Mesenchymal stem cell (in vitro differentiated cells and primary cell): Measurements from ENCODE around the gene MBP.

ENCODE experiments used
- DNase-seq: peaks from one replicate; pipeline ENCODE4 v3.0.0-alpha.2; 2013
- H2AFZ ChIP-seq: one replicate; pipeline ENCODE4 v1.6.1; 2013; ENCODE audit warnings: low read depth, mild to moderate bottlenecking, control low read depth, inconsistent platforms, low read length, moderate library complexity
- H2AK5ac ChIP-seq: 2 replicates; pipeline ENCODE4 v1.6.1; 2013; ENCODE audit warnings: low read length, moderate library complexity, mild to moderate bottlenecking, inconsistent platforms; ENCODE audit not compliant: severe bottlenecking
- H2BK120ac ChIP-seq: one replicate; pipeline ENCODE4 v1.6.1; 2013; ENCODE audit warnings: low read depth, mild to moderate bottlenecking, inconsistent platforms, low read length, moderate library complexity
- H2BK12ac ChIP-seq, 2 experiments: one replicate each; pipeline ENCODE4 v1.6.1; 2013; ENCODE audit warnings: inconsistent platforms in 2 of 2, low read length in 2 of 2, mild to moderate bottlenecking in 2 of 2, moderate library complexity in 2 of 2, control low read depth in 1 of 2
- H2BK15ac ChIP-seq: one replicate; pipeline ENCODE4 v1.6.1; 2013; ENCODE audit warnings: mild to moderate bottlenecking, low read depth, inconsistent platforms; ENCODE audit not compliant: poor library complexity, severe bottlenecking
- H2BK5ac ChIP-seq: 2 replicates; pipeline ENCODE4 v1.6.1; 2013; ENCODE audit warnings: low read depth, mild to moderate bottlenecking, low read length, control low read depth, inconsistent platforms; ENCODE audit not compliant: poor library complexity, severe bottlenecking
- H3K14ac ChIP-seq, 2 experiments: one replicate each; pipeline ENCODE4 v1.6.1; 2013; ENCODE audit warnings: inconsistent platforms in 2 of 2, low read length in 2 of 2, control low read depth in 1 of 2, mild to moderate bottlenecking in 1 of 2, moderate library complexity in 1 of 2
- H3K18ac ChIP-seq, 2 experiments: one replicate each; pipeline ENCODE4 v1.6.1; 2013; ENCODE audit warnings: inconsistent platforms in 2 of 2, low read length in 2 of 2, control low read depth in 1 of 2, low read depth in 1 of 2, mild to moderate bottlenecking in 1 of 2
- H3K23ac ChIP-seq, 2 experiments: one replicate each; pipeline ENCODE4 v1.6.1; 2013; ENCODE audit warnings: inconsistent platforms in 2 of 2, low read length in 2 of 2, mild to moderate bottlenecking in 2 of 2, moderate library complexity in 2 of 2, control low read depth in 1 of 2
- H3K27ac ChIP-seq: 2 replicates; pipeline ENCODE4 v1.5.1; 2013; ENCODE audit warnings: mild to moderate bottlenecking, moderate library complexity, low read length, control low read depth, inconsistent platforms; ENCODE audit not compliant: poor library complexity, severe bottlenecking
- H3K27me3 ChIP-seq, 2 experiments: 2 replicates each; pipeline versions ENCODE4 v1.6.1 to v1.7.0; 2013; ENCODE audit warnings: low read length in 2 of 2, mild to moderate bottlenecking in 2 of 2, moderate library complexity in 2 of 2, control low read depth in 1 of 2, inconsistent platforms in 1 of 2; ENCODE audit not compliant: control insufficient read depth in 1 of 2, insufficient read depth in 1 of 2
- H3K36me3 ChIP-seq, 2 experiments: 2 replicates each; pipeline versions ENCODE4 v1.6.1 to v1.7.0; 2013; ENCODE audit warnings: low read length in 2 of 2, control low read depth in 1 of 2, inconsistent platforms in 1 of 2, low read depth in 1 of 2, mild to moderate bottlenecking in 1 of 2; ENCODE audit not compliant: insufficient read depth in 2 of 2, control insufficient read depth in 1 of 2
- H3K4ac ChIP-seq, 2 experiments: one replicate each; pipeline ENCODE4 v1.6.1; 2013; ENCODE audit warnings: inconsistent platforms in 2 of 2, low read length in 2 of 2, mild to moderate bottlenecking in 2 of 2, moderate library complexity in 2 of 2, control low read depth in 1 of 2, low read depth in 1 of 2
- H3K4me1 ChIP-seq: 2 replicates; pipeline ENCODE4 v1.6.1; 2013; ENCODE audit warnings: low read depth, low read length, control low read depth; ENCODE audit not compliant: control insufficient read depth, insufficient read depth
- H3K4me2 ChIP-seq: 2 replicates; pipeline ENCODE4 v1.6.1; 2013; ENCODE audit warnings: low read length, mild to moderate bottlenecking, inconsistent platforms; ENCODE audit not compliant: poor library complexity, severe bottlenecking
- H3K4me3 ChIP-seq, 2 experiments: 2 replicates each; pipeline versions ENCODE4 v1.5.1 to v1.7.0; 2013; ENCODE audit warnings: low read length in 2 of 2, mild to moderate bottlenecking in 2 of 2, control low read depth in 1 of 2, low read depth in 1 of 2; ENCODE audit not compliant: insufficient read depth in 1 of 2
- H3K79me1 ChIP-seq: replicated peaks from 2 replicates; pipeline ENCODE4 v1.6.1; 2013; ENCODE audit warnings: mild to moderate bottlenecking, control low read depth, low read length, inconsistent platforms; ENCODE audit not compliant: poor library complexity, severe bottlenecking
- H3K9ac ChIP-seq: 2 replicates; pipeline ENCODE4 v1.7.0; 2013; ENCODE audit warnings: mild to moderate bottlenecking, low read length, moderate library complexity
- H3K9me3 ChIP-seq: 2 replicates; pipeline ENCODE4 v1.7.0; 2013; ENCODE audit warnings: mild to moderate bottlenecking, low read length; ENCODE audit not compliant: control insufficient read depth
- H4K8ac ChIP-seq: one replicate; pipeline ENCODE4 v1.6.1; 2013; ENCODE audit warnings: inconsistent platforms, mild to moderate bottlenecking, low read length, moderate library complexity
- H4K91ac ChIP-seq: one replicate; pipeline ENCODE4 v1.6.1; 2013; ENCODE audit warnings: mild to moderate bottlenecking, low read length, inconsistent platforms
- WGBS: methylation state at CpG from one replicate; pipeline ENCODE4 v1.1.7; 2013; ENCODE audit warnings: mixed read lengths; 5-methylcytosine and 5-hydroxymethylcytosine counted together

Gene MBP

DNA sequence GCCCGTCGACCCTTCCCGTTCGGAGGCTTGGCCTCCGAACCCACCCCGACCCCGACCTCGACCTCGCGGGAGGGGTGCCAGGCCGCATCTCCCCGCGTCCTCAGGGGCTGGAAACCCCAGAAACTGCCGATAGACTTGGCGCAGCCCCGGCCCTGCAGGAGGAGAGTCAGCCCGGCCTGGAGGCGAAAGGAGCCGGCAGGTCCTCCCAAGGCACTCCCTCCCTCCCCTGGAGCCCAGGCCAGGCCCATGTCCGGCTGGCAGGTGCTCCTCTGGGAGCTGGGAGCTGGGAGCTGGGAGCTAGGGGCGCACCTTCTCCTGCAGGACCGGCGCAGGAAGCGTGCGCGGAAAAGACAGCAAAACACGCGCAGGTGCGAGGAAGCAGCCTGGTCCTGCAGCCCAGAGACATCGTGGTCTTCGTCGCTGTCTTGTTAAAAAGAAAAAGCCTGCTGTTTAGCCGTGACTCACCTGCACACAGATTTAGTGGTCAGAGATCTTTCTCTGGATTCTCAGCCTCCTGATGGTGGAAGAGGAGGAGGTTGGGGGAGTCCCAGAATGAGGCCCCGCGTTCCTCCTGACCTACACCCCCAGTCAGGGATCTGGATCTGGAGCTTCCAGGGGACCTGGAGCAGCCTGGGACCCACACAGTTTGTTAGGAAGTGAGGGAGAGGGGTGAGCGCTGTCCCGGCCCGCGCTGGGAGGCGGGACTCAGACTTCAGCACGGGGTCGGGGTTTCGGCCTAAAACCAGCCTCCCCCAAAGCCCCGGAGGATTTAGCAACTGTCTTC, 660 bp upstream of the MBP start:
- Histone ChIP-seq H3K9me3 (no peaks in the 10 kb centered on the region), H4K8ac (no peak overlapping the region), H3K27me3 (no peaks in the 10 kb centered on the region), H2AK5ac (no peak overlapping the region), H3K79me1 (peaks cover 5% of the 10 kb centered on the region), H3K14ac (no peak overlapping the region), H3K27ac (no peak overlapping the region), H3K4me1 (peaks cover 26% of the 10 kb centered on the region), H3K4me3 (peak overlapping the region; percentile 84), H3K18ac (peak overlapping the region in 1 of 2 experiments; percentile 30), H3K4ac (no peak overlapping the region), H2BK5ac (no peak overlapping the region), H3K9ac (peak overlapping the region; percentile 85), H4K91ac (no peak overlapping the region), H2AFZ (no peak overlapping the region), H2BK12ac (no peak overlapping the region), H2BK15ac (peak overlapping the region; percentile 55), H3K36me3 (no peaks in the 10 kb centered on the region), H2BK120ac (no peak overlapping the region), H3K23ac (no peak overlapping the region), H3K4me2 (peak overlapping the region; percentile 98)
- WGBS = 17% methylated on average over 38 of the region's 44 CpGs
- no peak for DNase-seq

DNA sequence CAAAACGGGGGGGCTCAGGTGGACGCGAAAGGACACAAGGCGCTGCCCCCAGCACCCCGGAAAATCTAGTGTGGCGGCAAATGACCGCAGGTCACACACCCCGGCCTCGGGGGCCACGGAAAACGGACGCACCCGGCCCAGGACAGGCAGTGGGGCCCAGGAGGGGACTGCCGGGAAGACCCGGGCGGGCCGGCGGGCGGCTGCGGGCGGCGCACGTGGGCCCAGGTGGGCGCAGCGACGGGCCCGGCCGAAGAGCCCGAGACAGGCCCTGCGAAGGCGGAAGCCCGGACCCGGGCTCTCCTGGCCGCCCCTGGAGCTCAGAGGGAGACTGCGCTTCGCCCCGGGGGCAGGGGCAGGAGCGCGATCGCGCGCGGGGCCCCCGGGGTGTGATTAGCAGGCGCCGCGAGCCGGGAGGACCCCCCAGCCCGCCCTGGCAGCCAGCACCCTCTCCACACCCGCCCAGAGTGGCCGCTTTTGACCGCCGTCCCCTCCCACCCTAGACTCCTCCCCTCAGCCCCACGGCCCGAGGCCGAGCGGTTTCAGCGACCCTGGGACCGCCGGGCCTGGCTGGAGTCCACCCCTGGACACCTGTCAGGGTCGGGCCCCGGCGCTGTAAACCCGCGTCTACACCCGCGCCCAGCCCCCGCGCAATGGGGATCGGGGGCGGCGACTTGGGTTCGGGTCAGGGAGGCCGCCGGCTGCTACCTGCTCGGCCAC, 773 bp downstream of the MBP start:
- under 1% methylated on average over 49 of the region's 76 CpGs for WGBS

DNA sequence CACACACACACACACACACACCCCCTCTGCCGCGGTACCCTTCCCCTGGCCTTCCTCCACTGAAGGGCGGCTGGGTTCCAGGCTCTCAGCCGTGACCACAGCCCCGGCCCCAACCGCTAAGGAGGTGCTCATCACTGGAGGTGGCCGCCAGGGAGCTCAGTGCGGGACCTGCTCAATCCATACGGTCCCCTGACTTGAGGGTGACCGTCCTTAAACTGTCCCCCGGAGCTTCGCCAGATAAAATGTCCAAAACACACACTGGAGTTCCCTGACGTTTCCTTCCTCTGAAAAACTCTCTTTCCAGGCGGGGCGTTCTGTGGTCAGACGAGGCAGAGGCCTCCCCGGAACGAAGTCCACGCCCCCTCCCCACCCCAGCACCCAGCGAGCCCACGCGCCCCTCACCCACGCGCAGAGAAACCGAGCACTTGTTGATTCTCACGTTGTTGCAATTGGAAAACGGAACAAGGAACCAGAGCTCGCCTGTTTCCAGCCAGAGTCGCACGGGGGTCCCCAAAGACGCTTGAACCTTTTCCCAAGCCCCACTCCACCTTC, 1.4 kb downstream of the MBP start:
- Histone ChIP-seq H2BK15ac (peak overlapping the region; percentile 75), H3K4me1 (peaks cover 22% of the 10 kb centered on the region), H2BK120ac (peak overlapping the region; percentile 71), H3K18ac (peak overlapping the region; percentile 39 to 93), H3K4me2 (peak overlapping the region; percentile 98), H4K91ac (peak overlapping the region; percentile 93), H3K9me3 (no peaks in the 10 kb centered on the region), H3K36me3 (no peaks in the 10 kb centered on the region), H3K27ac (no peak overlapping the region), H2BK5ac (peak overlapping the region; percentile 36), H3K79me1 (peaks cover 5% of the 10 kb centered on the region), H4K8ac (peak overlapping the region; percentile 78), H3K4me3 (peak overlapping the region; percentile 84), H3K23ac (peak overlapping the region in 1 of 2 experiments; percentile 83), H3K4ac (peak overlapping the region; percentile 79 to 80), H3K9ac (peak overlapping the region; percentile 85), H2AK5ac (peak overlapping the region; percentile 95), H3K27me3 (no peaks in the 10 kb centered on the region), H3K14ac (peak overlapping the region in 1 of 2 experiments; percentile 61), H2BK12ac (peak overlapping the region in 1 of 2 experiments; percentile 77), H2AFZ (peak overlapping the region; percentile 64)
- DNase-seq = no peak
- WGBS = 18% methylated on average over 31 of the region's 31 CpGs

More for the DNA sequence above, 773 bp downstream of the MBP start:
- peak overlapping the region; percentile 64 for H2AFZ ChIP-seq
- no peak overlapping the region for H3K27ac ChIP-seq
- H2BK15ac ChIP-seq = peak overlapping the region; percentile 75
- no peak overlapping the region for H2AK5ac ChIP-seq
- no peak overlapping the region for H4K91ac ChIP-seq
- H2BK120ac ChIP-seq = peak overlapping the region; percentile 71
- H3K4me3 ChIP-seq = peak overlapping the region; percentile 84
- no peaks in the 10 kb centered on the region for H3K9me3 ChIP-seq
- DNase-seq = peak; percentile 45
- H3K79me1 ChIP-seq = peaks cover 5% of the 10 kb centered on the region
- peak overlapping the region in 1 of 2 experiments; percentile 77 for H2BK12ac ChIP-seq
- H3K4ac ChIP-seq = peak overlapping the region; percentile 79 to 80
- no peaks in the 10 kb centered on the region for H3K27me3 ChIP-seq
- H3K4me1 ChIP-seq = peaks cover 22% of the 10 kb centered on the region
- H3K9ac ChIP-seq = peak overlapping the region; percentile 85
- H4K8ac ChIP-seq = peak overlapping the region; percentile 78
- peak overlapping the region in 1 of 2 experiments; percentile 61 for H3K14ac ChIP-seq
- H3K4me2 ChIP-seq = peak overlapping the region; percentile 98
- H2BK5ac ChIP-seq = peak overlapping the region; percentile 36
- no peaks in the 10 kb centered on the region for H3K36me3 ChIP-seq
- peak overlapping the region in 1 of 2 experiments; percentile 83 for H3K23ac ChIP-seq
- peak overlapping the region; percentile 19 to 93 for H3K18ac ChIP-seq
